GM23248 (cell line): ENCODE data around the gene SLC25A21.

Experiments
- EZH2 ChIP-seq: fragments of 200-600 bp; sonication (generic); IDR thresholded peaks from 2 replicates; pipeline ENCODE4 v1.6.1; 2018; ENCODE audit warnings: antibody characterized with exemption, mild to moderate bottlenecking; ENCODE audit not compliant: insufficient read depth, poor library complexity, severe bottlenecking
- EZH2phosphoT487 ChIP-seq: fragments of 200-600 bp; sonication (generic); IDR thresholded peaks from 2 replicates; pipeline ENCODE4 v1.6.1; 2018; ENCODE audit warnings: antibody characterized with exemption, moderate library complexity, mild to moderate bottlenecking, low read depth; ENCODE audit not compliant: insufficient read depth

DNA sequence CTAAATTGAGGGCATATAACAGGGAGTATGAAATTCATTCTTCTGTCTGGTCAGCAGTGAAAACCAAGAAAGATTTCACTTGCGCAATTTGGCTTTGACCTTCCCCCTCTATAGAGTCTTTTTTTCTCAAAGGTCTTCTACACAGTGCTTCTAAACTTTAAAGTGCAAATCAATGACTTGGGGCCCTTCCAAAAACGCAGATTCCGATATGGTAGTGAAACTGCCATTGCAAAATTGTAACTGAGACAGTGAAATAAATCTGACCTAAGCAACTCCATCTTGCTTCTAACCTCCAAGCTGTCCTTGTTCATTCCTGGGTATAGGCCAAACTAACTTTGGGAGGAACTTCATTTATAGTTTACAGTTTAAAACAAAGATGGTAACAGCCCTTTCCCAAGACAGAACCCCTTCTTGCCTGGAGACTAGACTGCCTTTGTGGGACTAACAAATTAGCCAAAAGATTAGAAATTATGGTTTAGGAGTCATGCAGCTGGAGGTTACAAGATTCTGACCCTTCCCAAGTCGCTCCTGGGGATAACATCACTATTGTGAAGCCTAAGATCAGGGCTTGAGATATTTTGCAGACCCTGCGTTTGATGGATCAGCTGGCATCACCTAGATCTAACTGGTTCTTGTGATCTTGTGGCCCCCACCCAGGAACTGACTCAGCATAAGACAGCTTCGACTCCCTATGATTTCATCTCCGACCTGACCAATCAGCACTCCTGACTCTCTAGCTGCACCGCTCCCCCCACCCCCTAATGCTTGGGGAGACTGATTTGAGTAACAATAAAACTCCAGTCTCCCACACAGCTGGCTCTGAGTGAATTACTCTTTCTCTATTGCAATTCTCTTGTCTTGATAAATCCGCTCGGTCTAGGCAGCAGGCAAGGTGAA lies 5.0 kb downstream of the SLC25A21 start:
- TF ChIP-seq EZH2phosphoT487 (no peak), EZH2 (no peak)
